HG03354 (cell line): ENCODE data around the gene ELOB.

ENCODE experiments used
- ATAC-seq: cut with Tn5 transposase; IDR thresholded peaks from one replicate; pipeline ENCODE4 v1.9.1; 2021; ENCODE audit warnings: mild to moderate bottlenecking; ENCODE audit not compliant: unreplicated experiment, poor library complexity, severe bottlenecking

ELOB gene

DNA sequence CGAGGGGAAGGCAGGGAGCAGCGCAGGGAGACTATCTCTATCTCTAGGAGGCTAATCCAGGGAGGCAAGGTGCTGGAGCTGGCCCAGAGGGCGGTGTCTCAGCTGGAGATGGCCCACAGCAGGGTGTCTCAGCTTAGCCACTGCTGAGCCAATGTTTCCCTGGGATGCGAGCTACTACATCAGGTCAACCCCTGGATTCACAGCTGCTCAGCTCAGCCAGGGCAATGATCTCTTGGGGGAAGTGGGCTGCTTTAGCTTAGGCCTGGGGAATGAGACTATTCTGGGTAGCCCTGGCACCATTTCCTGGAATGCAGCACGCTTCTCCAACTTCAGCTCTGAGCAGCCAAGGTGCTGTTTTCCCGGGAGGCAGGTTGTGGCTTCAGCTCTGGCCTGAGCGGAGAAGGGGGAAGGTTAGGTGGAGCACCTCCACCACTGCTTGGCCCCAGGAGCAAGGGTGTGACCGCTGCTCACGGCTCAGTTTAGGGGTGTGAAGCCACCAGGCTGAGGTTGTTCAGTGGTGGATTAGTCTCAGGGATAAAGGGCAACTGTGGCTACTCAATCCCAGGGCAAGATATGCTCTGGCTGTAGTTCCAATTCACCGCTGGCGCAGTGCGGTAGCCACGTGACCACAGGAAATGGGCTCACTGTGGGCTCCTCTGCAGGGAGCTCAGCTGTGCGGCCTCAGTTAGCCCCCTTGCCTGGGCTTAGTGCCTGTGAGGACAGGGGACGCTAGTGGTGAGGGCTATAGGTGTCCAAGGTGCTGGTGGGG is 34.8 kb upstream of the ELOB start:
- ATAC-seq: no peak

- ATAC-seq: no peak
Measured at GRCh38 chr16:2810651-2811050, 33.6 kb upstream of the ELOB start.

GRCh38 chr16:2809149-2809760 is 32.2 kb upstream of the ELOB start:
- ATAC-seq: no peak

- ATAC-seq: no peak
Measured at GRCh38 chr16:2808181-2808580, 31.1 kb upstream of the ELOB start.

DNA sequence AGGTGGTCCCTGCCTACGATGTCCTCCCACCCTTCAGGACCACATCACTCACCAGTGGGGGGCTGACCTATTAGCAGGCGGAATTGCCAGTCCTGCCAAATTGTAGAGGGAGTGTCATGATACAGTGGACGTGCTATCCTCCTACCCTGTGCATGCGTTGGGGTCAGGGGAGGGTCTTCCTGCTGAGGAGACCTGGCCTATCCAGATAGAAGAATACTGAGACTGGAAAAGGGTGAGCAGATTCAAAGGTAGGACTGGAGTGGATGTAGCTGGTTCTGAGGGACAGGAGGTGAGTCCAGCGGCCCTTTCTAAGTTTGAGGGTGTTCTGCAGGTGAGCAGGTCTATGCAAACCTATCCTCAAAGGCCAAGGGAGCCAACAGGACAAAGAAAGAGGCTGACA is 29.2 kb upstream of the ELOB start:
- no peak for ATAC-seq

DNA sequence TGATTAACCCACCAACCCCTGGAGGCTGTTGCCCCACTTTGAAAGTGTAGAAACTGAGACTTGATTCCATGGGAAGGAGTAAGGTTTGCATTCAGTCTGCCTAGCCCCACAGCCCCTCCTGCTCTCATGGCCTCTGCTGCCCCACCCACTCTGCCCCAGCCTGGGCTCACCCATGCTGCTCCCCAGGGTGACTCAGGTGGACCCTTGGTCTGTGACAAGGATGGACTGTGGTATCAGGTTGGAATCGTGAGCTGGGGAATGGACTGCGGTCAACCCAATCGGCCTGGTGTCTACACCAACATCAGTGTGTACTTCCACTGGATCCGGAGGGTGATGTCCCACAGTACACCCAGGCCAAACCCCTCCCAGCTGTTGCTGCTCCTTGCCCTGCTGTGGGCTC is 27.6 kb upstream of the ELOB start:
- ATAC-seq: no peak

DNA sequence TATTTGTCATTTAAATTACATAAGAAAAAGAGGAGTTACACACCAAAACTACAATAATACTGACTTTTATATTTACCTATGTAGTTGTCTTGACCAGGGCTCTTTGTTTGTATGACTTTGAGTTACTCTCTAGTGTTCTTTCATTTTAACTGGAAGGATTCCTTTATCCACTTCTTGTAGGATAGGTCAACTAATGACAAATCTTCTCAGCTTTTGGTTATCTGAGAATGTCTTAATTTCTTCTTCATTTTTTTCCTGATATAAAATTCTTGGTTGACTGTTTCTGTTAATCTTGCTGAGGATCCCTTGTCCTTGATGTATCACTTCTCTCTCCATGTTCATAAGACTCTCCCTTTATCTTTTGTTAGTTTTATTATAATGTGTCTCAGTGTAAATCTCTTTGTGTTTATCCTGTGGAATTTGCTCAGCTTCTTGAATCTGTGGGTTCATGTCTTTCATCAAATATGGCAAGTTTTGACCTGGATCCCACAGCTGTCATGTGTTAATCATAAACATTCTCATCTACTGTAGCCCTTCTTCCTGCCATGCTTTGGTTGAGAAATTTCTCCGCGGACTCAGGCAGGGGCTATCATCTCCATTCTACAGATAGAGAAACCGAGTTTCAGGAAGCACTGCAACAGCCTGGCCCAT is 26.6 kb upstream of the ELOB start:
- ATAC-seq: no peak

GRCh38 chr16:2799859-2800226 is 22.8 kb upstream of the ELOB start:
- no peak for ATAC-seq

DNA sequence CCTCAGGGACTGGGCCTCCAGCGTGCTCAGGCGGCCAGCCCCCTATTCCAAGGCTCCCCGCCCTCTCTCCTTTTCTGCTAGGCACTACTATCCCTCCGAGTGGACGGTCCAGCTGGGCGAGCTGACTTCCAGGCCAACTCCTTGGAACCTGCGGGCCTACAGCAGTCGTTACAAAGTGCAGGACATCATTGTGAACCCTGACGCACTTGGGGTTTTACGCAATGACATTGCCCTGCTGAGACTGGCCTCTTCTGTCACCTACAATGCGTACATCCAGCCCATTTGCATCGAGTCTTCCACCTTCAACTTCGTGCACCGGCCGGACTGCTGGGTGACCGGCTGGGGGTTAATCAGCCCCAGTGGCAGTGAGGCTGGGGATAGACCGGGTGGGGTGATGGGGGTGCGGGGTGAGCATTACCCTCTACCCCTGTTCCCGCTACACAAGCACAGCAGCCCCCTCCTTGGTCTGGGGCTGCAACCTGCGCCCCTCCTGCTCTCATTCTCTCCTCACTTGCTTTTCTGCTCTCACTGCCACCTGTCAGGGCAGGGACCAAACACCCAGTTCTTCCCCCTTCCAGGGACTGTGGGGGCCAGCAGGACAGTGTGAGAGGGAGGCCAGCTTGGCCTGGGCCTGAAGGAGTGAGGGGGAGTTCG is 22.3 kb upstream of the ELOB start:
- no peak for ATAC-seq

GRCh38 chr16:2798723-2799204 is 21.7 kb upstream of the ELOB start:
- no peak for ATAC-seq

DNA sequence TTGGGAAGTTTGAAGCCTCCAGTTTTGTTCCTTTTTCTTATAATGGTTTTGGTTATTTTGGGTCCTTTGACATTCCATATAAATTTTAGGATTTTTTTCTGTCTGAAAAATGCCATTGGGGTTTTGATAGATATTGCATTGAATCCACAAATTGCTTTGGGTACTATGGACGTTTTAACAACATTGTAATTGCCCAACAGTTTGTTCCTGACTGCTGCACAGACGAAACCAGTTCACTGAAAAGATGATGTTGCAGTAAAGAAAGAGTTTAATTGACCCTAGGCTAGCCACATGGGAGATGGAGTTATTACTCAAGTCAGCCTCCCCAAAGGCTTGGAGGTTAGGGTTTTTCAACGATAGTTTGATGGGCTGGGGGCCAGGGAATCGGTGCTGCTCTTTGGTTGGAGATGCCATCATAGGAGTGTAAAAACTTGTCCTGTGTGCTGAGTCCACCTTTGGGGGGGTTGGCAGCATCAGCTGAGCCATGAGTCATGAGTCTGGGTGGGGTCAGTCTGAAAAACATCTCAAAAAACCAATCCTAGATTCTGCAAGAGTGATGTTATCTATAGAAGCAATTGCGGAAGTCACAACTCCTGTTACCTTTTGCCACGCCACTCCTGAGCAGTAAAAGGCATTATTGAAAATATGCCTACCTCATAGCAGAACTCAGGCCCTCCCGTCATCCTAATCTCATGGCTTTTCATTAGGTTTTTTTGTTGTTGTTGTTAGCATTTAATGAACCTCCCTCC is 18.5 kb upstream of the ELOB start:
- no peak for ATAC-seq

GRCh38 chr16:2792940-2793339 is 15.9 kb upstream of the ELOB start:
- no peak for ATAC-seq

GRCh38 chr16:2791174-2791573 is 14.1 kb upstream of the ELOB start:
- ATAC-seq: no peak

- ATAC-seq: no peak
Measured at GRCh38 chr16:2790631-2791030, 13.6 kb upstream of the ELOB start.

DNA sequence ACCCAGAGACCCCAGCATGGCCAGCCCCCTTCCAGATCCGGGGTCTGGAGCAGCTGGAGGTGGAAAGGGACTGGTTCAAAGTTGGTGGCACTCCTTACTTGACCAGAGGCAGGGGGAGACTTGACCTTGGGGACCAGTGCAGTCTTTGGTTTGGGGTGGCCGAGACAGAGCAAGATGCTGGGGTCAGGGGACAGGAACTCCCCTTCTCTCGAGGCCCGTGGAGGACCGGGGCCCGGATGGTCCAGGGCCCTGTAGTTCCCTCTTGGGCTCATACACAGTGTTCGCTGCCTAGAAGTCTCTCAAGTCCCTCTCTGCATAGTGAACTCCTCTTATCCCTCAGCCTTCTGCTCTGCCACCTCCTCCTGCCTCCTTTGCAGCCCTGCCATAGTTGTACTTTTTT is 10.9 kb upstream of the ELOB start:
- no peak for ATAC-seq

- ATAC-seq: no peak
Measured at GRCh38 chr16:2787406-2787805, 10.3 kb upstream of the ELOB start, which contains the start of gene PRSS33. PRSS33 (minus strand) TSS chr16:2787560; CDS start chr16:2786547, 1,013 bp downstream.

- ATAC-seq: no peak
Measured at GRCh38 chr16:2786826-2787151, 9.7 kb upstream of the ELOB start.

DNA sequence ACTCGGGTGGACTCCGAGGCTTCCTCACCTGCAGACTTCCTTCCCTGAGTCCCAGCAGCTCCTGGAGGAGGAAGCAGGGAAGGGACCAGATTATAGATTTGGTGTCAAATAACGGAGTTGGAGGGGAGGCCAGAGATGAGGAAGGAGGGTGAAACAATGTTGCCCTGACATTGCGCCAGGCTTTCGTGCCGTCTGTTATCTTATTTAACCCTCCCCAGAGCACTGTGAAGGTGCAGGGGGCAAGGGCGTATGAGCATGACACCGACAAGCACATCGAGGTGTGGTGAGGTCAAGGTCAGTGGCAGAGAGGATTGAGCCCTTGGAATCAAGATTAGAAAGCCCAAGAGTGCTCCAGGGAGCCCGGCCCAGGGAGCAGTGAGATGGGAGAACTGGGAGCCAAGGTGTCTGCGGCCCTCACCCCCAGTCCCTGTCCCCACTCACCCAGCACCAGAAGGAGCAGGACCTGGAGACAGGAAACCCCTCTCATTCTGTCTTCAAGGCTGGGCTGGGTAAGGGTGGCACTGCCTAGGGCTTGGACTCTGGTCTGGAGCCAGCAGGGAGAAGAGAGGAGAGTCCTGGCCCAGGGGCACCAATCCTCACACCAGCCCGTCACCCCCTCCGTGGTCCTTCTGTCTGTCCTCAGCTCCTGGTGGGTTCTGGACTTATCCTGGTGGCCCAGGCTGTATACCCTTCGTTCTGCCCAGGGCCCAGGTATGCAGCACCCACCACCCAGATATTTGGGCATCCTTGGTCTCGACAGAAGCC is 9.2 kb upstream of the ELOB start:
- ATAC-seq: no peak
